SH-SY5Y (cell line): ENCODE data around the gene ATRAID.

Experiments used
- GATA2 ChIP-seq: IDR thresholded peaks from 2 replicates; pipeline ENCODE4 v1.6.1; 2011; ENCODE audit warnings: mild to moderate bottlenecking, low read depth, low read length
- GATA3 ChIP-seq: IDR thresholded peaks from 2 replicates; pipeline ENCODE4 v1.6.1; 2011; ENCODE audit warnings: low read depth, mild to moderate bottlenecking, low read length, moderate library complexity

GRCh38 chr2:27261241-27261925, 49.5 kb downstream of the ATRAID start:
- TF ChIP-seq GATA2 (no peak), GATA3 (no peak)
